B cell (primary cell): ENCODE measurements around the gene KLHL20. TPM values are rescaled to one million over a fixed set of nuclear protein-coding genes. Genes with fewer than 3 reads are reported as not detected.

Source experiments
- ATAC-seq: fragments of 200-7000 bp; cut with Tn5 transposase; one replicate; pipeline ENCODE4 v1.10.0; 2021; ENCODE audit warnings: low read depth, mild to moderate bottlenecking, moderate number of reproducible peaks, moderate library complexity
- CTCF ChIA-PET: fragments of 350-600 bp; sonication (Branson Sonifier 250); formaldehyde crosslinking; loops from one replicate; lab custom pipeline; 2021; ENCODE audit warnings: antibody characterized with exemption, inconsistent platforms; lab: Charles Lee
- POLR2A ChIA-PET: fragments of 350-600 bp; sonication (Branson Sonifier 250); formaldehyde crosslinking; loops from one replicate; lab custom pipeline; 2021; ENCODE audit warnings: antibody characterized with exemption; lab: Charles Lee
- DNase-seq: peaks from one replicate; pipeline ENCODE4 v3.0.0; 2013
- H2AFZ ChIP-seq: 2 replicates; pipeline ENCODE4 v1.6.1; 2012; ENCODE audit warnings: mild to moderate bottlenecking, low read depth, low read length; ENCODE audit not compliant: insufficient read depth, poor library complexity, severe bottlenecking
- H3K27ac ChIP-seq, 2 donors: 1 replicate in 1 of 2; 2 replicates in 1 of 2; pipeline ENCODE4 v1.5.1; 2012 to 2013; ENCODE audit warnings: low read length in 2 of 2, mild to moderate bottlenecking in 2 of 2, moderate library complexity in 1 of 2
- H3K27me3 ChIP-seq, 4 experiments: fragments of 200-600 bp in 1 of 4; sonication (generic) in 1 of 4; replicated peaks in 1 of 4; 1 replicate in 2 of 4; 2 replicates in 2 of 4; pipeline versions ENCODE4 v1.6.1 to v1.7.0; 2013 to 2016; ENCODE audit warnings: low read length in 3 of 4, mild to moderate bottlenecking in 2 of 4, mixed read lengths in 1 of 4, moderate library complexity in 1 of 4; ENCODE audit not compliant: insufficient read depth in 4 of 4, control insufficient read depth in 3 of 4; ENCODE audit errors: control extremely low read depth in 1 of 4
- H3K36me3 ChIP-seq, 2 experiments: replicated peaks in 1 of 2; 1 replicate in 1 of 2; 2 replicates in 1 of 2; pipeline versions ENCODE4 v1.6.1 to v1.7.1; 2013; ENCODE audit warnings: low read length in 1 of 2; ENCODE audit not compliant: insufficient read depth in 2 of 2, control insufficient read depth in 1 of 2; ENCODE audit errors: control extremely low read depth in 1 of 2, extremely low read depth in 1 of 2
- H3K4me1 ChIP-seq, 2 donors: fragments of 200-600 bp in 1 of 2; sonication (generic) in 1 of 2; 1 replicate in 1 of 2; 2 replicates in 1 of 2; pipeline versions ENCODE4 v1.5.1 to v1.6.1; 2013 to 2017; ENCODE audit warnings: low read length in 2 of 2; ENCODE audit not compliant: control insufficient read depth in 2 of 2, insufficient read depth in 2 of 2
- H3K4me2 ChIP-seq: replicated peaks from 2 replicates; pipeline ENCODE3; 2012; ENCODE audit warnings: mild to moderate bottlenecking, low read depth, low read length; ENCODE audit not compliant: poor library complexity, severe bottlenecking
- H3K4me3 ChIP-seq, 5 experiments: fragments of 200-600 bp in 1 of 5; sonication (generic) in 1 of 5; 1 replicate in 3 of 5; 2 replicates in 2 of 5; pipeline versions ENCODE4 v1.5.1 to v1.7.0; 2011 to 2016; ENCODE audit warnings: low read length in 4 of 5, mild to moderate bottlenecking in 4 of 5, low read depth in 2 of 5, control low read depth in 1 of 5, moderate library complexity in 1 of 5; ENCODE audit not compliant: insufficient read depth in 1 of 5; ENCODE audit errors: control extremely low read depth in 1 of 5, extremely low read depth in 1 of 5
- H3K79me2 ChIP-seq: fragments of 200-600 bp; sonication (generic); one replicate; pipeline ENCODE4 v1.6.0; 2016; ENCODE audit warnings: low read length; ENCODE audit not compliant: control insufficient read depth, insufficient read depth
- H3K9ac ChIP-seq: fragments of 200-600 bp; sonication (generic); 2 replicates; pipeline ENCODE4 v1.6.1; 2017; ENCODE audit warnings: mild to moderate bottlenecking, low read length, moderate library complexity
- H3K9me3 ChIP-seq, 3 donors: one replicate each; pipeline versions ENCODE4 v1.6.1 to v1.7.1; 2013; ENCODE audit warnings: low read length in 2 of 3; ENCODE audit not compliant: control insufficient read depth in 2 of 3, insufficient read depth in 1 of 3; ENCODE audit errors: control extremely low read depth in 1 of 3
- H4K20me1 ChIP-seq: 2 replicates; pipeline ENCODE4 v1.6.0; 2012; ENCODE audit warnings: mild to moderate bottlenecking, low read length; ENCODE audit not compliant: insufficient read depth, control insufficient read depth, poor library complexity, severe bottlenecking
- H3K27ac Mint-ChIP-seq: one replicate; pipeline ENCODE4 v1.8.0; 2021; ENCODE audit warnings: mixed read lengths
- H3K27me3 Mint-ChIP-seq: one replicate; pipeline ENCODE4 v1.8.0; 2021; ENCODE audit warnings: mixed read lengths
- H3K4me1 Mint-ChIP-seq: one replicate; pipeline ENCODE4 v1.8.0; 2021; ENCODE audit warnings: mixed read lengths
- H3K4me3 Mint-ChIP-seq: one replicate; pipeline ENCODE4 v1.8.0; 2021; ENCODE audit warnings: mixed read lengths
- H3K9me3 Mint-ChIP-seq: one replicate; pipeline ENCODE4 v1.8.0; 2022; ENCODE audit warnings: mixed read lengths; ENCODE audit not compliant: insufficient read depth
- CTCF ChIP-seq: fragments of 200-600 bp; IDR thresholded peaks from one replicate; pipeline ENCODE4 v1.8.0; 2022; ENCODE audit warnings: antibody characterized with exemption, mild to moderate bottlenecking
- EZH2 ChIP-seq: IDR thresholded peaks from 2 replicates; pipeline ENCODE4 v1.6.1; 2012; ENCODE audit warnings: borderline replicate concordance, low read depth, mild to moderate bottlenecking, moderate library complexity, low read length; ENCODE audit not compliant: insufficient read depth, poor library complexity, severe bottlenecking
- WGBS: methylation state at CpG from one replicate; pipeline ENCODE4 v1.1.5; 2013; ENCODE audit warnings: missing lambda C conversion rate; ENCODE audit not compliant: insufficient coverage; 5-methylcytosine and 5-hydroxymethylcytosine counted together
- intact Hi-C: fragments of 100-400 bp; cut with micrococcal nuclease; formaldehyde crosslinking; loops from one replicate; pipeline ENCODE4 v1.10.0; 2022
- polyA plus RNA-seq: library from polyadenylated mRNA; depleted of rRNA; stranded (reverse); fragments of >200 nt; gene quantifications from 2 replicates; pipeline ENCODE4 v1.2.3, GENCODE V29; 2012
- total RNA-seq, 2 donors: library from RNA; stranded (reverse); fragments of 120-200 nt in 1 of 2; gene quantifications; 1 replicate in 1 of 2; 2 replicates in 1 of 2; pipeline versions ENCODE4 v1.2.3 to v1.2.4, GENCODE V29; 2013 to 2022

The KLHL20 gene
- total and polyA plus RNA-seq, 2 donors (not counting 1 experiment from before 2014, with no cell fraction given), result 8.9 to 32.2 TPM

GRCh38 chr1:173742203-173742886 is 27.6 kb downstream of the KLHL20 start:
- Histone ChIP-seq H2AFZ (no peak overlapping the region), H3K4me2 (no peak overlapping the region), H3K4me1 (no peaks in the 10 kb centered on the region), H3K27me3 (no peaks in the 10 kb centered on the region), H3K36me3 (peaks cover 3 to 13% of the 10 kb centered on the region in 2 experiments), H3K9me3 (peaks cover 0 to 3% (median 0%) of the 10 kb centered on the region in 3 donors), H3K4me3 (no peak overlapping the region), H3K79me2 (peaks cover 46% of the 10 kb centered on the region), H3K9ac (no peak overlapping the region), H3K27ac (no peak overlapping the region), H4K20me1 (peaks cover 32% of the 10 kb centered on the region)
- H3K9me3 Mint-ChIP-seq, result no peaks in the 10 kb centered on the region
- H3K4me1 Mint-ChIP-seq, result peaks cover 16% of the 10 kb centered on the region
- no peak overlapping the region for H3K4me3 Mint-ChIP-seq
- intact Hi-C loops, result loop anchor here (10.0 kb wide), 1 partner anchor 52 kb away; no protein-coding TSS in a partner anchor
- no peak for ATAC-seq
- ChIA-PET POLR2A (no interaction called here), CTCF (no interaction called here)
- WGBS, result no CpG with 5 or more reads among the region's 10 CpGs
- no peaks in the 10 kb centered on the region for H3K27me3 Mint-ChIP-seq
- no peak for TF ChIP-seq CTCF
- TF ChIP-seq EZH2, result no peak
- H3K27ac Mint-ChIP-seq, result no peak overlapping the region
- DNase-seq, result no peak

- Histone ChIP-seq H3K27ac (no peak overlapping the region), H2AFZ (no peak overlapping the region), H3K9ac (no peak overlapping the region), H3K4me3 (no peak overlapping the region), H3K4me1 (no peaks in the 10 kb centered on the region), H3K9me3 (peaks cover 0 to 3% (median 0%) of the 10 kb centered on the region in 3 donors), H3K4me2 (no peak overlapping the region), H4K20me1 (peaks cover 20% of the 10 kb centered on the region), H3K27me3 (no peaks in the 10 kb centered on the region), H3K36me3 (peaks cover 3 to 13% of the 10 kb centered on the region in 2 experiments), H3K79me2 (peaks cover 30% of the 10 kb centered on the region)
- Mint-ChIP-seq H3K4me1 (no peaks in the 10 kb centered on the region), H3K4me3 (no peak overlapping the region), H3K27me3 (no peaks in the 10 kb centered on the region), H3K27ac (no peak overlapping the region), H3K9me3 (no peaks in the 10 kb centered on the region)
- POLR2A ChIA-PET, result no interaction called here
- no CpG with 5 or more reads among the region's 2 CpGs for WGBS
- TF ChIP-seq EZH2 (no peak), CTCF (no peak)
- ATAC-seq (no peak), DNase-seq (no peak)
- intact Hi-C loops, result loop anchor here (10.0 kb wide), 1 partner anchor 50 kb away; no protein-coding TSS in a partner anchor
- CTCF ChIA-PET, result no interaction called here
Observed at GRCh38 chr1:173744651-173745050, 29.9 kb downstream of the KLHL20 start.
